Measurements from ENCODE around the gene FGF6.

The FGF6 gene

DNA sequence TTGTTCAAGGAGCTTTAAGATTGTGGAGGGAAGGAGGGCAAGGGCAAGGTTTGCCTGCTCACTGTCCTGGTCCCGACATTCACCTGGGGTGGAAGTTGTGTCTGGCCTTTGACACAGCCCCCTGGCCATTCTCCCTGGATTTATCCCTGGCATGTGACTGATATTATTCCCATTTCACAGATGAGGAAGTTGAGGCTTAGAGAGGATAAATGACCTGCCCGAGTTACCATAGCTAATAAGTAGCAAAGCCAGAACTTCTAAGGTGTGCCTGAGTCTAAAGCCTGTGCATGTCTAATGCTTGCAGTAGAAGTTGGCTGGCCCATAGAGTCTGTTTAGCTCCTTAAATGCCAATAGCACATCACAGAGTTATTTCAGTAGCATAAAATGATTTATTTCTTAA lies 720 bp upstream of the FGF6 start:
- no peak for FAIRE-seq

DNA sequence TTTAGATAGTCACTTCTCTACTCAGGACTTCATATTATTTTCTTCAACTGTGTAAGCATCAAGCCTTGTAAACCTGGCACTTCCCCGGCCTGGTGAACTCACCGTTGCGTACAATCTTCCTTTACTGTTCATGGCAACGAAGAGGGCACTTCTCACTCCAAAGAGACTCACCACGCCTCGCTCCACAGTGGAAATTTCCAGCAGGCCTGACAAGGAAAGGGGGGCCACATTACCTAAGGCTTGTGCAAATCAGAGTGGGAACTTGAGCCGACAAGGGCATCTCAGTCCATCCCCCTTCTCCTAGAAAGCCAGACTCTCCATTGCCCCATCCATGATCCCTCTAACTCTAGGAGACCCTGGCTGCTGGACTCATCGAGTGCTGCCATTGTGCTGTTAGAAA lies 1.6 kb downstream of the FGF6 start:
- no peak for FAIRE-seq

DNA sequence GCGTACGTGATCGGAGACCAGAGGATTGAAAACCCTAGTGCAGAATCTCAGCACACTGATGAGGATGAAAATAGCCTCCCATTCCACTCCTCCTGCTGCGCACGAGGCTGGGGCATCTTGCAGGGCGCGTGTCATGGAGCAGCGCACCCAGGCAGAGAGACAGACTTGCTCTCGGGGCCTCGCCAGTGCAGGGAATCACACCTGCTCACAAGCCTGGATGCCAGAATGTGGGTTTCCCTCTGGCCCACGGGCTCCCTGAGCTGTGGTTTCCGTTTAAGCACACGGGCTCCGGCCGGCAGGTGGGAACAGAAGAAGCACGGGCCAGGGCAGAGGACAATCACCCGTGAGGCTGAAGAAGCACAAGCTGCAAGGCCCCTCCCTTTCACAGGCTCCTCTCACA lies 2.0 kb downstream of the FGF6 start:
- no peak for FAIRE-seq

DNA sequence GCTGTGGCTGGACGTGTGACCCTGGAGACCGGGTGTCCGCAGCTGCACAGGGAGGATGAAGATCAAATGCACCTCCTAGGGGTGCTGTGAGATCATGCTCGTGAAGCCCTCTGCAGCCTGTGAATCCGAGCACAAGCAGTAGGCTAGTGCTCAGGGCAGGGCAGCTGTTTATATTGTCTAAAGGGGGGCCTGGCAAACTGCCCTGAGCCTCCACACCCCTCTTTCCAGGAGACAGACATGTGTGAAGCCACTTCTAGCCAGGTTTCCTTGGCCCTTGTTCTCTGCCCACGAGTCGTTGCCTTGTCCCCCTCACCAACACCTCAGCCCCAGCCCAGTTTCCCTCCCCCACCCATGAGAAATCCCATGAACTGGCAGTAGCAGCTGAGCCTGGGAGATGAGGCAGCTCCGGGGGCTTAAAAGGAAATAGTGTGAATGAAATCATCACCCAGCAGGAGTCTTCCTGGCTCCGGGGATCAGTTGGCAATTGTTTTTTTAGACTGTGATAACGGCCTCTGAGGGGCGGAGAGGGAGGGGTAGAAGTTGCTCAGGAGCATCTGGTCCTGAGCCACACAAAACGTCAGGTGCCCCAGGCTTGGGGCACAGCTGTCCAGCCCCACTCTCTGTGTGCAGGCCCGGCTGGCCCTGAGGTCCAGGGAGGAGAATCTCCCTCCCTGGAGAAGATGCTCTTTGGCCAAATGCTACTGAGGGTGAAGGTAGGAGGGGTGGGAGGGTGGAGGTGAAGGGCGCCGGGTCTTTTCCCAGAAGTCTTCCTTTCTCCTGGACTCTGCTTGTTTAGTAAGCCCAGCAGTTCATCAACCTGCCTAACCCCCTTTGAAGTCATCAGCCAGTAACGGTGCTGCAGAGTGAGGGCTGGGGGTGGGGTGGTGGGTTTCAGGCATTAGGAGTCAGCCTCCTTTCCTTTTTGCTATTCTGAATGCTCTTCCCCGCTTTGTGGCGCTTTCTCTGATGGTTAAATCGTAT lies 4.0 kb downstream of the FGF6 start:
- FAIRE-seq = no peak

DNA sequence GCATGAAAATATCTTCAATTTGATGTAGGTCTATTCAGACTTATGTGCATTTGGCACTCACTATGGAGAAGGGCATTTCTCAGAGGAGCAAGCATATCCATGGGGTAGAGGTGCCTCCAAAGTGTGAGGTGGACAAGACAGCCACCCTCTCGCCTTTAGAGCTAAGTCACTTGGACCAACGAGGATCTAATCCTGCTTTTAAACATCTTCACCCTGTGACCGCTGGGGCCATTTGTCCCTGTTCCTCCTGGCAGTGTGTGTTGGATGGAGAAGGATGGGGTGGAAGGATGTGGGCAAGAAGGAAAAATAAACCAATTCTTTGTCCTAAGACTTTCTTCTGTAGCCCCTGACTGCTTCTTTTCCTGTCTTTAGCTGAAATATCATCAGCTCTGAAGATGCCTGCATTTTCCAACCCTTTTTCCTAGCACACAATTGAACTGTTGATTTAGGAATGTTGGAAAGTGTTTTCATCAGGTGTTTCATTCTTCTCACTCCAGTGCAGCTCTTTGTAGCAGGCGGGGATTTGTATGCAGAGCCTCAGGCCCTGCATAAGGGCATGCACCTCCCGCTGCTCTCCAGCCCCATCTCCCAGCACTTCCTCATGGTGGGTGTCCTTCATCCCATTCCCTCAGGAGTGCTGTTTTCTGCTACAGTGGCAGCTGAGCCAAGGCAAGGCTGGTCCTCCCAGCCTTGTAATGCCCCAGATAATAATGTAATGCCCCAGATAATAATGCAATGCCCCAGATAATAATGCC lies 5.3 kb downstream of the FGF6 start:
- FAIRE-seq = no peak

DNA sequence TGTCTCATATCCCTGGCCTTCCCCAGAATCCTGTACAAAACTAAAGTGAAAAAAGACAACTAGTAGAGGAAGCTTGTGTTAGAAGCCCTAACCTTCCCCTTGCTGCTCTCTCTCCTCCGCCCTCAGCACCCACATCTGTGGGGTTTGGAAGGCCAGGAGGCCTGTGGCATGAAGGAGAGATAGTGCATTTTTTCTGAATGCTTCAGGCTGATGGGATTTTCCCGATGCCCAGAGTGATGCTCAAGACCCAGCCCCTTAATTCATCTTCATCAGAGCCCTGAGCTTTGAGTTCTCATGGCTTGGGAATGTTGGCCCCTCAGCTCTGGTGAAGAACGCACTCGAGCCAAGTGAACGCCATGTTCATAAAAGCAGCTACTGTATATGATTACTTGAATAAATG lies 5.9 kb downstream of the FGF6 start:
- FAIRE-seq = no peak

DNA sequence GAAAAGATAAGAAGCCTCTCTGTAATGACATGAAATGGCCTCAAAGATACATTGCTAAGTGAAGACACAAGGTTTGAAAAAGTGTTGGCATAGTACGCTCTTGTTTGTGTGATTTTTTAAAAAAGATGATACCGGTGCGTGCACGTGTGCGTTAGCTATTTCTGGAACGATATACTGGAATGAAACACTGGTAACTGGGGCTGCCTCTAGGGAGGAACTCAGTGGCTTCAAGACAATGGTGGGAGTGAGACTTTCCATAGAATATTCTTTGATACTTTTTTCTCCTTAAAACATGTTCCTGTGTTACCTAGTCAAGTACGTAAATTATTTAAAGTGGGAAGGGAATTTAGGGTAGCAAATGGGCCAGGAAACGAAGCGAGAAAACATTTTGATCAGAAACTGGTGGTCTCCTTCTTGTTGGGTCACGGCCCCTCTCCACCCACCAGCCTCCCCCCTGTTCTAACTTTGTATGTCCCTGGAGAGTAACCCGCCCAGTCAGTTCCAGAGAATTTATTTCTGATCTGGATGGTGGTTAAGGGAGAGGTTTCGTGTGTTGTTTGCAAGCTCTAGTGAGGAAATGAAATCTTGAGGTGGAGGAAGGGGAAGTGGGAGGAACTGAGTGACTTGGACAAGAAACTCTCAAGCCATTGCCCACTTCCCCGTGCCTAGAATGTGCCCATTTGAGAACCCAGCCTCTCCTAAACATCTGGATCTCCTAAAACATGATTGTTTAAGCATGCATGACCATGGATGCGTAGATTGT lies 6.6 kb downstream of the FGF6 start:
- no peak for FAIRE-seq

DNA sequence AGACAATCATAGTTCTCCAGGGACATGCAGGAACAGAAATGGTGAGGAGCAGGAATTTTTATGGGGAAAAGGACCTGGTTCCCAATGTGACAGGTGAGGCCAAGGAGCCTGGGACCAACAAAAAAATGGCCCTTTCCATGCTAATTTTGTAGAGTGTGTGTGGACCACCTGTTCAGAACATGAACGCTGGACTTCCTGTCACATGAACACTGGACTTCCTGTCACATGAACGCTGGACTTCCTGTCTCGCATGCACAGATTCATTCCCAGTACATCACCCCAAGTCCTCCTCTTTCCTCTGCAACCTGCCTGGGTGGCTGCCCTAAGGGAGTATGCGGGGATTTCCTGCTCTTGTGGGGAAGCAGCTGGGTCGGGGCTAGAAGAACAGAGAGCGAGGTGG lies 10.1 kb downstream of the FGF6 start:
- FAIRE-seq = no peak

DNA sequence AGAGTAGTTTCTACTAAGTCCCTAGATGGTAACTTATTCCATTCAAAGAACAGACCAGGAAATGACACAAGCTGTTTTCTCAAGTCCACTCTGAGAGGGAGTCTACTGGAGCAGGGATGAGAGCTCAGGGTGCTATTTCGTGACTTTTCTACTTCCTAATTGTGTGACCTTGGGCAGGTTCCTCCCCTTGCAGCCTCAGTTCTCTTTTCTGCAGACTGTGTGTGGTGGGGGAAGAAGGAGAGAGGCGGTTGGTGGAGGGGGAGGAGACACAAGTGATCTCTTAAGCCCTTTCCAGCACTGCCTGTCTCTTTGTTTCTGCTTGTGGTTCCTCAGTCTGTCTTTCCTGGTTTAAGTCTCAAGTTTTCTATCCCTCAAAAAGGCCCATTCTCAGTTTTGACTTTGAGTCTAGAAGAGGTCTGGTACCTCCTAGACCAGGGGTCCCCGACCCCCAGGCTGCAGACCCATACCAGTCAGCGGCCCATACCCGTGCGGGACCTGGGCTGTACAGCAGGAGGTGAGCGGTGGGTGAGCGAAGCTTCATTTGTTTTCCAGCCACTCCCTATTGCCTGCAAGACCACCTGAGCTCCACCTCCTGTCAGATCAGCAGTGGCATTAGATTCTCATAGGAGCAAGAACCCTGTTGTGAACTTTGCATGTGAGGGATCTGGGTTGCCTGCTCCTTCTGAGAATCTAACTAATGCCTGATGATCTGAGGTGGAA lies 10.7 kb downstream of the FGF6 start:
- FAIRE-seq = no peak

DNA sequence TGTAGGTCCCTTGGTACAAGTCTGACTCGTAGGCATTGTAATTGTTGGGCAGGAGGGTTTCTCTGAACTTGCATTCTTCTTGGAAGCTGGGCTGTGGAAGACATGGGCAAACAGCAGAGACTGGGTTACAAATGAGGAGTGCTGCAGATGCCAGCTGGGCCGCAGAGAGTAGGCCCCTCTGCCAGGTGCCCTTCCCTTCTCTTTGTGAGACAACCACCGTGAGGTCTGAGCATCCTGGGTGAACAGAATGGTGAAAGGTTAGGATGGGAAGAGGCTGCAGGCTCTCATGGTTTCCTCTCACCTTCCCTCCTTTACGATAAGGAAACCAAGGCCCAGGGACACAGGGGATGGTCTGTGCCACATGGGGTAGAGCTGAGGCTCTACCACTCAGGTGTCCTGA lies 11.3 kb downstream of the FGF6 start:
- no peak for FAIRE-seq

DNA sequence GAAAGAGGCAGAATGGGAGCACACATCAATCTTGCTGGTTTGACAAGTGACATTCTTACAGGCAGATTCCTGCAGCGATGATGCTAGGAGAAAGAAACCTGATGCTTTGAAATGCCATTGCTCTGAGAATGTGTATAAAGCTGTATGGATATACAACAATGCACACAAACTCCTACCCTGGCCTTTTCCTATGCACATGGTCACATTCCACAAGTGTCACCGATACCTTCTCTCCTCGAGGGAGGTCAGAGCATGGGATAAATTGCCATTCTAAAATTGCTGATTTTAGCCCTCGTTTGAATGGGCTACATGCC lies 11.9 kb downstream of the FGF6 start:
- FAIRE-seq = no peak

DNA sequence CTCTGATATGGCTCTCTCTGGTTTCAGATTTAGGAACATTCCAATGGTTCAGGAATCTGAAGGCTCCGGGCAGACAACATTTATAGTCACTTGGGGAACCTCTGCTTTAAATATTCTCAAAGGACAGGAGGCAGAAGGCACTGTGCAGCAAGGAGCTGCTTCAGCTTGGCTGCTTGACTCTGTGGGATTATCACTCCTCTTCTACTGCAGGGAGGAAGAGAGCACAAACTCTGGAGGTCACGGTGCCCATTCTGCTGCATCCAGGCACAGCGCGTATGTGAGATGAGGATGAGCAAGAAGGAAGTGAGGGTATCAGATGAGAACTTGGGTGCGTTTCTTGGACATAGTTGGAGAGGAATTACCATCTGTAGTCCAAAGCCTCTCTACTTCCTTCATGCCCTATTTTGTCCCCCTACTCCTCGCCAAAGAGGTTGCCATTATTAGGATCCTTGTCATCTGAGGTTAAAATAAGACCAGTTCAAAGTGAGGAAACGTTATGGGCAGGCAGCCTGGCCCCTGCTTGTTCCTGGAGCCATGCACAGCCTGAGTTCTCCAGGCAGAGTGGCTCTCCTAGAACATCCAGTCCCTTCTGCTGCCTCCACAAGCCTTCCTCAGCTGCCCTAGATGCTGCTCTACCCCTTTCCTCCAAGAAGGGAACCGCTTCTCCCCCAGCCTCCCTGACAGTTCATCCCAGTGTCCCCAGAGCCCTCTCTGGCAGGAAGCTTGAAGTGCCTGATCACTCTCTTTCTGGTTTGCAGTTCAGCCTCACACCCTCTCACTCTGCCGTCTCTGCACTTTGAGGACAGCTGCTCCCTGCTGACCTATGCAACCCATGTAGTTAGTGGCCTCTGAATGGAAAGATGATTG lies 12.5 kb downstream of the FGF6 start:
- no peak for FAIRE-seq

DNA sequence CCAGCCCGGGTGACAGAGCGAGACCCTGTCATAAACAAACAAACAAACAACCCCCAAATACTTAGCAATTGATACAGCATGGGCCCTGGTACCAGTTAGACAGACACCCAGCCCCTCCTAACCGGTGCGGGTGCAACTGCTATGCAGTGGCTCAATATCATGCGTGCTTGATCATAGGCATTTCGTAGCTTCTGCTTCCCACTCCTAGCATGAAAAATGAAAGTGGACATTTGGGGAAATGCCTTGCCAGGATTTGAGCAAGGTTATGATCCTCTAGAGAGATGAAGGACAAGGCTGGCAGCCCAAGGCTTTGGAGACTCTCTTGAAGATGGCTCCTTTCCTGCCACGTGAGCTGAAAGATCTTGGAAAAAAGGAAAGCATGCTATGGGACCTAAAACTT lies 13.7 kb downstream of the FGF6 start:
- FAIRE-seq = no peak

DNA sequence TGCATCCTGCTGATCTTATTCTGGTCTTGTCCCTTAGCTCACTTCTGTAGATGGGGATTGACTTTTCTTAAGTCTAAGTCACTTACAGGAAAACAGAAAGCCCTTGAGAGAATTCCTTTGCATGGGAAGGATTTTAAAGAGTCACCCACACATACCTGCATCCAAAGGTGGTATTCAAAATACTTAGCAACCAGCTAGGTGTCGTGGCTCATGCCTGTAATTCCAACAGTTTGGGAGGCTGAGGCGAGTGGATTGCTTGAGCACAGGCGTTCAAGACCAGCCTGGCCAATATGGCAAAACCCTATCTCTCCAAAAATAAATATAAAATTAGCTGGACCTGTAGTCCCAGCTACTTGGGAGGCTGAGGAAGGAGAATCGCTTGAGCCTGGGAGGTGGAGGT lies 14.2 kb downstream of the FGF6 start:
- FAIRE-seq = no peak

DNA sequence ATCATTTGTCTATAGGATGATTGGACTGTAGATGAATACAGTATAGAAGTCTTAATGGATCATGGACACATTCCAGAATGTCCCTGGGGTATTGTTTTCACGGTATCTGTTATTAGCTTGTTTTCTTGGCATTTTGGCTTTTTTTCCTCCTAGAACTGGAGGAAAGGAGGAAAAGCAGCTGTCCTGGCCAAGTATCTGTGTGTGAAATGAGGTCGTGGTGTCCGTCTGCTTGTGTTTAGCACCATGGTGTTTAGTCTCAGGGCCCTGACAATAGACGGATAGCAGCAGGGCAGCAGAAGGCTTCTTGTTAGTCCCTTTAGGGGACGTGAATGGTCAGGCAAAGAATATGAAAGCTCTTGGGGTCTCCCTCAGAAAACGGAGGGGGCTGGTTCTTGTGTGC lies 21.2 kb downstream of the FGF6 start:
- FAIRE-seq = no peak

DNA sequence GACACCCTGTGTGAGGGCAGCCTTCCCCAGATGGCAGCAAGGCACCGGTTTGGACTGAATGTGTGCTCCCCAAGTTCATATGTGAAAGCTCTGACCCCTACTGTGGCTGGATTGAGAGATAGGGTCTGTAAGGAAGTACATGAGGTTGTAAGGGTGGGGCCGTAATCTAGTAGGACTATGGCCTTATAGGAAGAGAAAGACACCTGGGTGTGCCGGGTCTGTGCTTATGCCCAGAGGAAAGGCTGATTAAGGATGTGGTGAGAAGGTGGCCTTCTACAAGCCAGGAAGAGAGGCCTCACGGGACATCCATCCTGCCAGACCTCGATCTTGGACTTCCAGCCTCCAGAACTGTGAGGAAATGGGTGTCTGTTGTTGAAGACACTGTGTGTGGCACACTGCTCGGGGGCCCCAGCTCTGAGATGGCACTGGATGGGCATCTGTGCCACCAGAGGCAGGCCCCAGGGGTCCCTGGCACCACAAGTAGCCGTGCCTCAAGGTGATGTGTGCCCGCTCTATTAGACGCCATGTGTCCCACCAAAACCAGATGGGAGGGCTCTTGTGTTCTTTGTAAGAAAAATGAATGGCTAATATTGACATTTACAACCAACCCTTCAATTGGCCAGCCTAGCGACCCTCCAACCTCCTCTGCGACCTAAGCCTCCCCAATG lies 22.0 kb downstream of the FGF6 start:
- FAIRE-seq = no peak

DNA sequence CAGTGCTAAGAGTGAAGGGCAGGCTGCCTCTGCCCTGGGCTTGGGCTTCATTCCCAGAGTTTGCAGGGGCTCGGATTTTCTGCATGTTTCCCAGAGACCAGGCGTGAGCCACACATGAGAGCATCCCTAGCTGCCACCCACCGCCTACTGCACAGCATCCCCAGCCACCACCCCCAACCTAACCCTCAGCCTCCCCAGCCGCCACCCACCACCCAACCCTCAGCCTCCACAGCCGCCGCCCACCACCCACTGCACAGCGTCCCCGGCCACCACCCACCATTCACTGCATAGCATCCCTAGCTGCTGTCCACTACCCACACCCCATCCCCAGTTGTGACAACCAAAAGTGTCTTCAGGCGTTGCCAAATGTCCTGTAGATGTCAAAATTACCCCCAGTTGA lies 22.6 kb downstream of the FGF6 start:
- FAIRE-seq = no peak

DNA sequence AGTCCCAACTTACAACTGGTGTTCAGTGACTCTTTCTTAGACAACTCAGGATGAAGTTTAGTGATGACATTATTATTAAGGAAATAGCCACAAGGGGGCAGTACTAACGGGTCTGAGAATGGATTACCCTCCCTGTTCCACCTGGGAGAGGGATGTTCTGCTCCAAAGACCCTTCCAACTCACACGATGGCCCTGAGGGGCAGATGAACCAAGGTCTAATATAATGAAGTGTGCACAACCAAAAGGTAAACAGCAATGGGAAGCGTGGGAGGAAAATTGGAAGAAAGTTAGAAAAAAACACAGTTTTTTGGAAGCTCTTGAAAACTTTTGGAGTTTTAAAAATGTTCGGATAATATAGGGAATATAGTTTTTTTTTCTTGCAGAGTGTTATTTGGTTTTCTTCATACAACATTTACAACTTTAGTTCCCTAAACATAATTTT lies 24.0 kb downstream of the FGF6 start:
- FAIRE-seq = no peak

DNA sequence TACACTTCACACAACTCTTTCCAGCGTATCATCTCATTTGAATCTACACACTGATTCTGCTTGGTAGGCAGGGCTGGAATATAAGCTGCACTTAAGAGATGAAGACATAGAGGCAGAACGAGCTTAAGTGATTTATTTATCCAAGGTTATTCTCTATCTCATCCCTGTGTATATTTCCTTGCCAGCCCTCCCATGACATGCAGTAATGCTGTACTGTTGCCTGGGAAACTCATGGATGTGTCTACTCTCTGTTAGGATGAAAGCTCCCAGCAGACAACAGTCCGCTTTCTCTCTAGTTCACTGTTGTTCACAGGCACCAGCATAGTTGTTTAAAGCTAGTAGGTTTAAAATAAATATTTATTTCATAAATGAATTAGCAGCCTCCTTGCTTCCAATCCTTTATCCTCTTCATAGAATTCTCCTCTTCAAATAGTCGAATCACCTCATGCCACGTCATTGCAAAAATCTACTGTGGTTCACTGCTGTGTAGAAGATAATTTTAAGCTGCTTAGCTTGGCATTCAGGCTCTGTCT lies 25.4 kb downstream of the FGF6 start:
- FAIRE-seq = no peak

DNA sequence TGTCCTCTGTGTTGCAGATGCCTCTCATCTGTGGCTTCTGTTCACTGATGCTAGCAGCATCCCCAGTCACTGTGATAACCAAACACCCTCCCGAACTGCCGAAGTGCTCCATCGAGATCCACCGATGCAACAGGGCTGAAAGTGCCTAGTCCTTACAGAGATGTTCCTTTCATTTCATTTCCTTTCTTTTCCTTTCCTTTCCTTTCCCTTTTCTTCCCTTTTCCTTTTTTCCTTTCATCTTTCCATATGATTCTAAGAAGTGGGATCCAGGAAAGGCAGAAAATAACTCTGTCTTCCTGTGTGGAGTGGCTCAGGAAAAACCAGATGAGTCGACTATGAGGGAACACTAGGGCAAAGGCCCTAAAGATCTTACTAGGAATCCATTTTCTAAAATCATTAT lies 26.7 kb downstream of the FGF6 start:
- no peak for FAIRE-seq

DNA sequence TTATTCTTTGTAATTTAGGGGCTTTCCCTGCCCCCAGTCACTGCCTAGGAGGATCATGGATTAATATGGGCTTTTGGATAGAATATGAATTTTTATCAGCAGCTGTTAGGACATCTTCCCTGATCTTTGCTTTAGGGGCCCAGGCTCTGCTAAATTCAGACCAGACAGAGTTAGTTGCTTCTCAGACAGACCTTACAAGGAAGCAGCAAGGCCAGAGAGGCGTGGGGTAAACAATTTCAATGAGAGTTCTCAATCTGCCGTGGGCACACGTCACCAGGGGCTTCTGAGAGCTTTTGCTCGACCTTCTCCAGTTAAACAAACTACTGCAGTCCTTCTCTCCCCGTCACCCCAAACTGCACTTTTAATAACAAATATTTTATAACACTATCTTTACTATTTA lies 27.7 kb downstream of the FGF6 start:
- FAIRE-seq = no peak
